Measurements from ENCODE around the gene POMGNT2.
"Not testable (repeated sequence)": the region's sequence is repeated elsewhere in the genome, so short reads cannot be mapped to it uniquely, and the experiment has no call there.

The POMGNT2 gene

DNA sequence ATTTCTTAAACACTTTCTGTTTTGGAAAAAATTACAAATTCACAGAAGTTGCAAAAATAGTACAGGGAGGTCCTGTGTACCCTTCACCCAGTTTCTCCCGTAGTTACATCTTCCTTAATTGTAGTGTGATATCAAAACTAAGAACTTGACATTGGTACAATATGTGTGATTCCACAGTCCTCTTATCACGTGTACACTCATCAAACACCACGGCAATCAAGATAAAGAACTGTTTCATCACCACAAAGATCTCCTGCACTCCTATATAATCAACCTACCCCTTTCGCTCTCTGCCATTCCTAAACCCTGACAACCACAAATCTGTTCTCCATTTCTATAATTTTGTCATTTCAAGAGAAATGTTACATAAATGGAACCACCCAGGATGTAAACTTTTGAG, 31.4 kb downstream of the POMGNT2 start:
- H3K4me3 ChIP-seq (ENCODE audit: low read depth, low read length), result no peak overlapping the region
- DNase-seq (ENCODE audit: low read depth), result no peak
- in situ Hi-C loops (cut with HindIII; ENCODE audit: low sequenced_read_pairs), result no loop called here
- TF ChIP-seq, protein P1, sequence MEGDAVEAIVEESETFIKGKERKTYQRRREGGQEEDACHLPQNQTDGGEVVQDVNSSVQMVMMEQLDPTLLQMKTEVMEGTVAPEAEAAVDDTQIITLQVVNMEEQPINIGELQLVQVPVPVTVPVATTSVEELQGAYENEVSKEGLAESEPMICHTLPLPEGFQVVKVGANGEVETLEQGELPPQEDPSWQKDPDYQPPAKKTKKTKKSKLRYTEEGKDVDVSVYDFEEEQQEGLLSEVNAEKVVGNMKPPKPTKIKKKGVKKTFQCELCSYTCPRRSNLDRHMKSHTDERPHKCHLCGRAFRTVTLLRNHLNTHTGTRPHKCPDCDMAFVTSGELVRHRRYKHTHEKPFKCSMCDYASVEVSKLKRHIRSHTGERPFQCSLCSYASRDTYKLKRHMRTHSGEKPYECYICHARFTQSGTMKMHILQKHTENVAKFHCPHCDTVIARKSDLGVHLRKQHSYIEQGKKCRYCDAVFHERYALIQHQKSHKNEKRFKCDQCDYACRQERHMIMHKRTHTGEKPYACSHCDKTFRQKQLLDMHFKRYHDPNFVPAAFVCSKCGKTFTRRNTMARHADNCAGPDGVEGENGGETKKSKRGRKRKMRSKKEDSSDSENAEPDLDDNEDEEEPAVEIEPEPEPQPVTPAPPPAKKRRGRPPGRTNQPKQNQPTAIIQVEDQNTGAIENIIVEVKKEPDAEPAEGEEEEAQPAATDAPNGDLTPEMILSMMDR (IDR thresholded peaks at IDR 0.05; ENCODE audit: low read depth, low read length, missing control alignments), result no peak

DNA sequence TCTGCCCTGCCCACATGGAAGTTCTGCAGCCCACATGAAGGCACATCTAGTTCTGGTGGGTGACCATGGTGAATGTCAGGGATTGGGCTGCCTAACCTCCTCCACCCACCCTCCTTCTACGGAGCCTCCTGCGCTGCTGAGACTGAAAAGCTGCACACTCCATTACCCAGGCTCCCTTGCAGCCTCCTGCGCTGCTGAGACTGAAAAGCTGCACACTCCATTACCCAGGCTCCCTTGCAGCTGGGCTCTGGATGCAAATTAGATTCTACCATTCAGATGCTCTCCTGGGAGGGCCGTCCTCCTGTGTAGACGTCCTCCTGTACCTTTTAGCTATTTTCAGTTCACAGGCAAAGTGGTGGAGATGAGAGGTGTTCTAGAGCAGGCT, 32.1 kb downstream of the POMGNT2 start:
- in situ Hi-C loops (cut with HindIII; ENCODE audit: low sequenced_read_pairs), result no loop called here
- TF ChIP-seq, protein P1 (IDR thresholded peaks at IDR 0.05; ENCODE audit: low read depth, low read length, missing control alignments), result no peak
- no peak for DNase-seq (ENCODE audit: low read depth)
- no peak overlapping the region for H3K4me3 ChIP-seq (ENCODE audit: low read depth, low read length)

DNA sequence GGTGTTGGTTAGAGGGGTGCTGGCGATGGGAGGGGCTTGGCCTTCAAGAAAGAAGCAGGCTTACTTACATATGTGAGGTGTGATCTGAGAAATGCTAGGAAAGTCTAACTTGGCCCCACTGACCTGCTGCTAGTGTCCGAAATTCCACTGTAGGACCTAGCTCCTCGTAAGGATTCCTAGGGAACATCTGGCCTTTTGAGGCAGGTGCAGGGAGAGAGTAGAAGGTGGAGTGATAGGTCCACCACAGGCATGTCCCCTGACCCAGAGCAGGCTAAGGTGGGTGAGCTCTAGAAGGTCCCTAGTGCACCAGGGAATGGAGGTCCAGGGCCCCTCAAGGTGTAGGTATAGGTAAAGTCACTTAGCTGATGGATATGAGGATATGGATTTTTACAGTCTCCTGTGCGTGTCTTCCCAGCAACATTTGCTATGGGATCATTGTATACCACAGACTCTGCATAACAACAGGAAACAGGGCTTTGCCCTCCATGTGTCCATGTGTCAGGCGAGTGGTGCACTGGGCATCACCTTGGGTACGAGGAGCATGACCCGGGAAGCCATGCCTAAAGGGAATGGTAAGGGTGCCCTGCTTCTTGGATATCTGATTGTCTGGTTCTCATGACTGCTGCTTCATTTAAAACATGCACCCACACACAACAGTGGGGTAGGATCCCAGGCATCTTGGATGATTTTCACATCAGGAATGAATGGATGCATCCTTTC, 32.6 kb downstream of the POMGNT2 start:
- H3K4me3 ChIP-seq (ENCODE audit: low read depth, low read length), result no peak overlapping the region
- no peak for DNase-seq (ENCODE audit: low read depth)
- TF ChIP-seq, protein P1 (IDR thresholded peaks at IDR 0.05; ENCODE audit: low read depth, low read length, missing control alignments), result no peak
- in situ Hi-C loops (cut with HindIII; ENCODE audit: low sequenced_read_pairs), result no loop called here

DNA sequence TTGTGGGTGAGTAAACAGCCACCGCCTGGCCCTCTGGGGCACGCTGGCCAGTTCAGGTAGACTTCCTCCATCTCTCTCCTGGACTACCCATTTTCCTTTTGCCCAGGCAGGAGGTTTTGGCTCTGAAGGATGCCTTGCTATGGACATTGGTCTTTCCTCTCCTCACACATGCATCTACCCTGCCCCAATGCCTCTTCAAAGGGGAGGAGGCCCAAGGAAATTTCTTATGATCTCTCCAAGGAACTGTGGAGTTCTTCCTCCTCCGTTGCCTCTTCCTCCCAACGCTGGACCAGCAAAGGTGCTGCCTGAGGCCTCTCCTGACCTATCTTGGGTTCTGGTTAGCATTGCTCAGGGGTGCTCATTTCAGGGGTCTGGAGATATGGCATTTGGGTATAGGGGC, 33.5 kb downstream of the POMGNT2 start:
- in situ Hi-C loops (cut with HindIII; ENCODE audit: low sequenced_read_pairs), result no loop called here
- H3K4me3 ChIP-seq (ENCODE audit: low read depth, low read length), result no peak overlapping the region
- no peak for DNase-seq (ENCODE audit: low read depth)
- TF ChIP-seq, protein P1 (IDR thresholded peaks at IDR 0.05; ENCODE audit: low read depth, low read length, missing control alignments), result no peak

DNA sequence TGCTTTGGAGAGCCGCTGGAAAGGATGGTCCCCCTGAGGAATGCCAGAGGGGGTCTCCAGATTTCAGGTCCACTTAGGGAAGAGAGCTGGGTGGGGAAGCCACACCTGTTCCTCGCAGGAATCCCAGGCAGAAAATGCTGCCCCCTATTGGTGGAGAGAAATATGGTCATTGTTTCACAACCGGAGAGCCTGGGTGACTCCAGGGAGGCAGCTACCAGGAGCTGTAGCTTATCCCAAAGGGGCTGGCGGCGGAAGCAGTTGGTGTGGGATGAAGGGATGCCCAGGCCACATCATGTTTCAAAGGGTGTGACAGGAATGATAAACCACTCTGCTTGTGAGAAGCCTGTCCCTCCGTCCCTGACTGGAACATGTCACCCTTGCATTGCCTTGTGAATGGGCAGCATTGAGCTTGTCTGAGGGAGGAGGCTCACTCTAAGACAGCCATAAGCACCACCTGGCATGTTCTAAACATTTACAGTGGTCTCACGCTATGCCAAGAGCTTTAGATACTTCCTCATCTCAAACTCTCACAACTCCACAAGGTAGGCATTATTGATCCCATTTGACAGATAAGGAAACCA, 34.5 kb downstream of the POMGNT2 start:
- TF ChIP-seq, protein P1 (IDR thresholded peaks at IDR 0.05; ENCODE audit: low read depth, low read length, missing control alignments), result peak; percentile 30
- no peak overlapping the region for H3K4me3 ChIP-seq (ENCODE audit: low read depth, low read length)
- DNase-seq (ENCODE audit: low read depth), result no peak
- in situ Hi-C loops (cut with HindIII; ENCODE audit: low sequenced_read_pairs), result no loop called here

DNA sequence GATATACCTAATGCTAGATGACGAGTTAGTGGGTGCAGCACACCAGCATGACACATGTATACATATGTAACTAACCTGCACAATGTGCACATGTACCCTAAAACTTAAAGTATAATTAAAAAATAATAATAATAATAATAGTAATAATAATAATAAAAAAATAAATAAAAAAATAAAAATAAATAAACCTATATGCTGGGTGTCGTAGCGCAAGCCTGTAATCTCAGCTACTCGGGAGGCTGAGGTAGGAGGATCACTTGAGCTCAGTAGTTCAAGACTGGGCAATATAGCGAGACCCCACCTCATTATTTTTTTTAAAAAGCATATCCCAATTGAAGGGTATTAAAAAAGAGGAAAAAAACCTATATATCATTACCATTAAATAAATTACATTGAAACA, 35.2 kb downstream of the POMGNT2 start:
- H3K4me3 ChIP-seq (ENCODE audit: low read depth, low read length); DNase-seq (ENCODE audit: low read depth); in situ Hi-C loops (cut with HindIII; ENCODE audit: low sequenced_read_pairs): not testable (repeated sequence)

DNA sequence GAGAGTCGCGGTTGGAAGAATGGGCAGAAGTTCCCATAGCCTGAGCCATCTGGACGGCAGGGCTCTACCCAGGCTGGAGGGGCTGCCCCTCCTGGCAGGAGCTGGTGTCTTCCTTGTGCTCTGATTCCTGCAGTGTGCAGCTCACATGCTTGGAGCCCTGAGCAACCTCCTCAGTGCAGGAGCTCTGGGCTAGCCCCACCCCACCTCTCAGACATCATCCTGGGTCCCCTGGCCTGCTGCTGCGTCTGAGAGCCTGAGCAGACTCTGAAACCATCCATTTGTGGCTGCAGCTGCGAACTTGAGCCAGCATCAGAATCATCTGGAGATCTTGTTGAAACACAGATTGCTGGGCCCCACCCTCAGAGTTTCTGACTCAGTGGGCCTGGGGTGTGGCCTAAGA, 42.8 kb downstream of the POMGNT2 start:
- no peak overlapping the region for H3K4me3 ChIP-seq (ENCODE audit: low read depth, low read length)
- TF ChIP-seq, protein P1 (IDR thresholded peaks at IDR 0.05; ENCODE audit: low read depth, low read length, missing control alignments), result no peak
- in situ Hi-C loops (cut with HindIII; ENCODE audit: low sequenced_read_pairs), result no loop called here
- no peak for DNase-seq (ENCODE audit: low read depth)
